Liver (tissue), 3 donors: Measurements from ENCODE around the gene UNC13A.

ENCODE experiments used
- EGR1 ChIP-seq, 2 donors: IDR thresholded peaks; 2 replicates each; pipeline ENCODE4 v1.6.1; 2016 to 2018; ENCODE audit warnings: antibody characterized with exemption in 2 of 2, low read depth in 2 of 2
- GABPA ChIP-seq, 2 donors: IDR thresholded peaks in 1 of 2; conservative IDR thresholded peaks in 1 of 2; 2 replicates each; pipeline ENCODE4 v1.6.1; 2016; ENCODE audit warnings: antibody characterized with exemption in 2 of 2, mild to moderate bottlenecking in 1 of 2, moderate library complexity in 1 of 2
- TAF1 ChIP-seq: conservative IDR thresholded peaks from 2 replicates; pipeline ENCODE4 v1.6.1; 2016; ENCODE audit warnings: antibody characterized with exemption, mild to moderate bottlenecking
- TF ChIP-seq, protein P1 (sequence below): fragments of 150-350 bp; IDR thresholded peaks from 2 replicates; pipeline ENCODE4 v1.5.1; 2017; ENCODE audit warnings: improper control_type of control experiment, low read depth, low read length; ENCODE audit not compliant: missing input control
- TF ChIP-seq, protein P2 (sequence below): IDR thresholded peaks from 2 replicates; pipeline ENCODE4 v1.6.1; 2016; ENCODE audit warnings: antibody characterized with exemption
- donor health status: healthy.
- donor health status: healthy.

DNA sequence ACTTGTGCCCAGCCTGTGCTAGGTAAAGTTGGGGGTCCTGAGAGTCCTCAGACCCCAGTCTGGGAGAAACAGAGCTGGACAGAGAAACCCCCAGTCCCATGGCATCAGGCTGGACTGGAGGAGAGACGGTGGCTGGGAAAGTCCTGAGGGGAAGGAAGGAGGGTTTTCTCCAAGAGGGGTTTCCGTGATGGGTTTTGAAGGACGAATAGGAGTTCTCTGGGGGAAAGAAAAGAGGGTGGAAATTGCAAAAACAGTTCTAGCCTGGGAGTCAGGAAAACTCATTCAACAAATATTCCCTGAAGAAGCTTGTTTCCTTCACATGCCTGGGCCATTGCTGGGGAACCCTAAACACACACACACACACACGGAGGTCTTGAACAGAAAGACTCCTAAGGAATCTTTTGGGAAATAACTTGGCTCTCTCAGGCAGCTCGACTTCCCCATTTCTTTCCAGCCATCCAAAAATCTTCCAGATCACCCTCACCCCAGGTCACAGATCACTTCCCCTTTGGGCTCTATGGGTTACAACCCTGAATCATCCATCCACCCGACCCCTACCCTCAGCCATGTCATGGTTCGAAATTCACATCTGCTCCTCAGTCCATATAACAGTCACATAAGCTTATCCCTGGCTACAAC lies 85.2 kb downstream of the UNC13A start:
- TF ChIP-seq EGR1 (IDR thresholded peaks at IDR 0.05; ENCODE audit: low read depth in 2 of 2) (no peak), GABPA (IDR thresholded peaks at IDR 0.05 in 1 of 2, conservative IDR thresholded peaks at IDR 0.05 in 1 of 2) (no peak), TAF1 (no peak)
- TF ChIP-seq, protein P1, sequence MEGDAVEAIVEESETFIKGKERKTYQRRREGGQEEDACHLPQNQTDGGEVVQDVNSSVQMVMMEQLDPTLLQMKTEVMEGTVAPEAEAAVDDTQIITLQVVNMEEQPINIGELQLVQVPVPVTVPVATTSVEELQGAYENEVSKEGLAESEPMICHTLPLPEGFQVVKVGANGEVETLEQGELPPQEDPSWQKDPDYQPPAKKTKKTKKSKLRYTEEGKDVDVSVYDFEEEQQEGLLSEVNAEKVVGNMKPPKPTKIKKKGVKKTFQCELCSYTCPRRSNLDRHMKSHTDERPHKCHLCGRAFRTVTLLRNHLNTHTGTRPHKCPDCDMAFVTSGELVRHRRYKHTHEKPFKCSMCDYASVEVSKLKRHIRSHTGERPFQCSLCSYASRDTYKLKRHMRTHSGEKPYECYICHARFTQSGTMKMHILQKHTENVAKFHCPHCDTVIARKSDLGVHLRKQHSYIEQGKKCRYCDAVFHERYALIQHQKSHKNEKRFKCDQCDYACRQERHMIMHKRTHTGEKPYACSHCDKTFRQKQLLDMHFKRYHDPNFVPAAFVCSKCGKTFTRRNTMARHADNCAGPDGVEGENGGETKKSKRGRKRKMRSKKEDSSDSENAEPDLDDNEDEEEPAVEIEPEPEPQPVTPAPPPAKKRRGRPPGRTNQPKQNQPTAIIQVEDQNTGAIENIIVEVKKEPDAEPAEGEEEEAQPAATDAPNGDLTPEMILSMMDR: no peak
- TF ChIP-seq, protein P2, sequence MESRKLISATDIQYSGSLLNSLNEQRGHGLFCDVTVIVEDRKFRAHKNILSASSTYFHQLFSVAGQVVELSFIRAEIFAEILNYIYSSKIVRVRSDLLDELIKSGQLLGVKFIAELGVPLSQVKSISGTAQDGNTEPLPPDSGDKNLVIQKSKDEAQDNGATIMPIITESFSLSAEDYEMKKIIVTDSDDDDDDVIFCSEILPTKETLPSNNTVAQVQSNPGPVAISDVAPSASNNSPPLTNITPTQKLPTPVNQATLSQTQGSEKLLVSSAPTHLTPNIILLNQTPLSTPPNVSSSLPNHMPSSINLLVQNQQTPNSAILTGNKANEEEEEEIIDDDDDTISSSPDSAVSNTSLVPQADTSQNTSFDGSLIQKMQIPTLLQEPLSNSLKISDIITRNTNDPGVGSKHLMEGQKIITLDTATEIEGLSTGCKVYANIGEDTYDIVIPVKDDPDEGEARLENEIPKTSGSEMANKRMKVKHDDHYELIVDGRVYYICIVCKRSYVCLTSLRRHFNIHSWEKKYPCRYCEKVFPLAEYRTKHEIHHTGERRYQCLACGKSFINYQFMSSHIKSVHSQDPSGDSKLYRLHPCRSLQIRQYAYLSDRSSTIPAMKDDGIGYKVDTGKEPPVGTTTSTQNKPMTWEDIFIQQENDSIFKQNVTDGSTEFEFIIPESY: no peak
